ENCODE measurements around the gene CCDC60.

Gene CCDC60

DNA sequence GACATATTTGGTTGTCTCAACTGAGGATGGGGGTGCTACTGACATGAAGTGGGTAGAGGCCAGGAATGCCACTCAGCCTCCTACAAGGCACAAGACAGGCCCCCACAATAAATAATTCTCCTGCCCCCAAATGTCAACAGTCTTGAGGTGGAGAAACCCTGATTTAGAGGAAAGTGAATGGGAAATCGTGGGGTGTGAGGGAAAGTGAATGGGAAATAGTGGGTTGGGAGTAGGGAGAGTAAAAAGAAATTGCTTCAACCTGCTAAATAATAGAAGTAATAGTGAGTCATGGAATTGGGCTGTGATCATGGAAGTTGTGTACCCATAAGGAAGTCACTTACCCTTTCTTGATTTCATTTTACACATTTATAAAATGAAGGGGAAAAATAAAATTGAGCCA, 242.4 kb downstream of the CCDC60 start:
- no peak overlapping the region for H3K4me2 ChIP-seq (ENCODE audit: low read length)
- H3K27me3 ChIP-seq (ENCODE audit: control insufficient read depth, insufficient read depth, low read length), result no peaks in the 10 kb centered on the region
- peaks cover 4% of the 10 kb centered on the region for H3K4me1 ChIP-seq
- TF ChIP-seq, protein P1, sequence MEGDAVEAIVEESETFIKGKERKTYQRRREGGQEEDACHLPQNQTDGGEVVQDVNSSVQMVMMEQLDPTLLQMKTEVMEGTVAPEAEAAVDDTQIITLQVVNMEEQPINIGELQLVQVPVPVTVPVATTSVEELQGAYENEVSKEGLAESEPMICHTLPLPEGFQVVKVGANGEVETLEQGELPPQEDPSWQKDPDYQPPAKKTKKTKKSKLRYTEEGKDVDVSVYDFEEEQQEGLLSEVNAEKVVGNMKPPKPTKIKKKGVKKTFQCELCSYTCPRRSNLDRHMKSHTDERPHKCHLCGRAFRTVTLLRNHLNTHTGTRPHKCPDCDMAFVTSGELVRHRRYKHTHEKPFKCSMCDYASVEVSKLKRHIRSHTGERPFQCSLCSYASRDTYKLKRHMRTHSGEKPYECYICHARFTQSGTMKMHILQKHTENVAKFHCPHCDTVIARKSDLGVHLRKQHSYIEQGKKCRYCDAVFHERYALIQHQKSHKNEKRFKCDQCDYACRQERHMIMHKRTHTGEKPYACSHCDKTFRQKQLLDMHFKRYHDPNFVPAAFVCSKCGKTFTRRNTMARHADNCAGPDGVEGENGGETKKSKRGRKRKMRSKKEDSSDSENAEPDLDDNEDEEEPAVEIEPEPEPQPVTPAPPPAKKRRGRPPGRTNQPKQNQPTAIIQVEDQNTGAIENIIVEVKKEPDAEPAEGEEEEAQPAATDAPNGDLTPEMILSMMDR (IDR thresholded peaks at IDR 0.05), result no peak
- no peaks in the 10 kb centered on the region for H3K36me3 ChIP-seq (ENCODE audit: control insufficient read depth, insufficient read depth, low read length)
- no peaks in the 10 kb centered on the region for H3K9me3 ChIP-seq (ENCODE audit: control insufficient read depth, low read length)
- H3K4me3 ChIP-seq (ENCODE audit: low read depth, low read length), result no peak overlapping the region
- no peak overlapping the region for H3K27ac ChIP-seq
- H3K9ac ChIP-seq, result no peak overlapping the region
- H3K79me2 ChIP-seq, result no peaks in the 10 kb centered on the region
- no peak overlapping the region for H2AFZ ChIP-seq

DNA sequence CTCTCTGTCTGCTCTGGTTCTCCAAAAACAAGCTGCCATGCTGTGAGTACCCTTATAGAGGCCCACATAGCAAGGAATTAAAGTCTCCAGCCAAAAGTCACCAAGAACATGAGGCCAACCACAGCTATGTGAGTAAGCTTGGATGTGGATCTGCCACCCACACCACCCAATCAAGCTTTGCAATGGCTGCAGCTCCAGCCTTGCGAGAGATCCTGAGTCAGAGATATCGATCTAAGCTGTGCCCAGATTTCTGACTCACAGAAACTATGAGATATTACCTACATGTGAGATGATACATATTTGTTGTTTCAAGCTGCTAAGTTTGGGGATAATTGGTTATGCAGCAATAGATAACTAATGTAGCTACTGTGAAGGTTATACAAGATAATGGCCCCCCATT, 243.6 kb downstream of the CCDC60 start:
- Histone ChIP-seq H3K9ac (no peak overlapping the region), H3K4me3 (ENCODE audit: low read depth, low read length) (no peak overlapping the region), H3K4me1 (peaks cover 4% of the 10 kb centered on the region), H3K27me3 (ENCODE audit: control insufficient read depth, insufficient read depth, low read length) (no peaks in the 10 kb centered on the region), H3K4me2 (ENCODE audit: low read length) (no peak overlapping the region), H3K9me3 (ENCODE audit: control insufficient read depth, low read length) (no peaks in the 10 kb centered on the region), H2AFZ (no peak overlapping the region), H3K36me3 (ENCODE audit: control insufficient read depth, insufficient read depth, low read length) (no peaks in the 10 kb centered on the region), H3K27ac (no peak overlapping the region), H3K79me2 (no peaks in the 10 kb centered on the region)
- TF ChIP-seq, protein P1 (IDR thresholded peaks at IDR 0.05), result no peak

DNA sequence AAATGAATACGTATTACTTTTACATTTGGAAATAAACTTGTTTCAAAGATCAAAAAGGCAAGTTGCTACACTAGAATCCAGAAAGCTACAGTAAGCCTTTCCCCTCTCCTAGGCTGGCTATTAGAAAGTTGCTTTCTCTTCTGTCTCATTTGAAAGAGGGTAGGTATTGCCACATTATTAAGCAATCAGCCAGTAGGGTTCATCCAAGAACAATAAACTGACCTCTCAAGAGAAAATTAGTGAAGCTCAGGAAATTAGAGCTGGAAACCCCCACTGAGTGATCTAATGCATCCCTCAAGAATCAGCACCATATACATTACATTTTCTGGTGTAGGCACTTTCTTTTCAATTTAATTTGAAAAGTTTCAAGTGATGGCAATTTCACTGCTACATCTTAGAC, 254.6 kb downstream of the CCDC60 start:
- no peak overlapping the region for H3K9ac ChIP-seq
- peaks cover 13% of the 10 kb centered on the region for H3K4me1 ChIP-seq
- no peak overlapping the region for H3K4me3 ChIP-seq (ENCODE audit: low read depth, low read length)
- H3K27ac ChIP-seq, result no peak overlapping the region
- TF ChIP-seq, protein P1 (IDR thresholded peaks at IDR 0.05), result no peak
- H3K4me2 ChIP-seq (ENCODE audit: low read length), result no peak overlapping the region
- H3K36me3 ChIP-seq (ENCODE audit: control insufficient read depth, insufficient read depth, low read length), result no peaks in the 10 kb centered on the region
- no peaks in the 10 kb centered on the region for H3K79me2 ChIP-seq
- H2AFZ ChIP-seq, result no peak overlapping the region
- no peaks in the 10 kb centered on the region for H3K27me3 ChIP-seq (ENCODE audit: control insufficient read depth, insufficient read depth, low read length)
- H3K9me3 ChIP-seq (ENCODE audit: control insufficient read depth, low read length), result no peaks in the 10 kb centered on the region

DNA sequence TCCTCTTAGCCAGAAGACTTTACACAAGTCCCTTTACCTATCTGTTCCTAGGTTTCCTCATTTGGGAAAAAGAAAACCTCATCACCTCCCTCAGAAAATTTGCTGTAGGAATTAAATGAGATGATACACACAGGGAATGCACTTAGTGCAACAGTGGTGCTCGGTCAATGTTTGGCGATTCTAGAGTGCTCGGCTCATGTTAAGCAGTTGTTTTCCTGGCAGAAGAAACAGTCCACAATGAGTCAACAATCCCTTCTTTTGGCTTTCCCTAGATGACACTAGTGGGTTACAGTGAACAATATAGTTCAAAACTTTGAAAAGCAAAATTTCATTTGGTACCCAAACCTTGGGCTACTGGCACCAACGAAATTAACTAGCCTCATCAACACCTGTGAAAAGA, 255.1 kb downstream of the CCDC60 start:
- no peak overlapping the region for H3K27ac ChIP-seq
- no peak overlapping the region for H3K9ac ChIP-seq
- H2AFZ ChIP-seq, result no peak overlapping the region
- no peak overlapping the region for H3K4me3 ChIP-seq (ENCODE audit: low read depth, low read length)
- TF ChIP-seq, protein P1 (IDR thresholded peaks at IDR 0.05), result no peak
- no peak overlapping the region for H3K4me2 ChIP-seq (ENCODE audit: low read length)
- H3K9me3 ChIP-seq (ENCODE audit: control insufficient read depth, low read length), result no peaks in the 10 kb centered on the region
- no peaks in the 10 kb centered on the region for H3K27me3 ChIP-seq (ENCODE audit: control insufficient read depth, insufficient read depth, low read length)
- H3K36me3 ChIP-seq (ENCODE audit: control insufficient read depth, insufficient read depth, low read length), result no peaks in the 10 kb centered on the region
- H3K4me1 ChIP-seq, result peaks cover 13% of the 10 kb centered on the region
- no peaks in the 10 kb centered on the region for H3K79me2 ChIP-seq
